Measurements from ENCODE around the gene SPEF2. TPM values are rescaled to one million over a fixed set of nuclear protein-coding genes. Genes with fewer than 3 reads are reported as not detected.
"Not testable (repeated sequence)": the region's sequence is repeated elsewhere in the genome, so short reads cannot be mapped to it uniquely, and the experiment has no call there.

The SPEF2 gene
- total RNA-seq, 1 donor from 2014 or later: 3.7 TPM

DNA sequence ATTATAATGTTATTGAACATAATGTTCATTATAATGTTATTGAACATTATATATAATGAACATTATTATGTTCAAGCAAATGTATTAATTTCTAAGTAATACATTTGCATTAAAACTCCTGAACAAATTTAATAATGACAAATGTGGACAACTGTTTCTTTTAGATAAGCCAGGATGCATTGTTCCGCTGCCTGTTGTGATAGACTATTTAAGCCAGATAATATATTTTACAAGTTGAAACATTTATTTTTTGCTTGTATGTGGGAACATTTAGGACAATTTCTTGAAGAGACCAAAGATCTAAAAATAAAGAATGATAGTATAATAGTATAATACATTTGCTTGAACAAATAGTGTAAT lies 54.6 kb downstream of the SPEF2 start:
- H3K36me3 ChIP-seq (ENCODE audit: control insufficient read depth in 3 of 3, insufficient read depth in 3 of 3, low read length in 3 of 3); H3K9ac ChIP-seq (ENCODE audit: low read depth in 1 of 3, low read length in 3 of 3); H3K4me1 ChIP-seq (ENCODE audit: control insufficient read depth in 3 of 3, insufficient read depth in 3 of 3, low read length in 3 of 3); H3K4me3 ChIP-seq (ENCODE audit: low read length in 3 of 3); H3K27ac ChIP-seq (ENCODE audit: low read depth, low read length); H3K27me3 ChIP-seq (ENCODE audit: control insufficient read depth in 3 of 3, insufficient read depth in 3 of 3, low read length in 3 of 3); H3K9me3 ChIP-seq (ENCODE audit: control insufficient read depth in 3 of 3, low read length in 3 of 3): not testable (repeated sequence)

- Histone ChIP-seq H3K4me3 (ENCODE audit: low read length in 3 of 3) (no peak overlapping the region), H3K36me3 (ENCODE audit: control insufficient read depth in 3 of 3, insufficient read depth in 3 of 3, low read length in 3 of 3) (no peaks in the 10 kb centered on the region), H3K27me3 (ENCODE audit: control insufficient read depth in 3 of 3, insufficient read depth in 3 of 3, low read length in 3 of 3) (no peaks in the 10 kb centered on the region), H3K9ac (ENCODE audit: low read depth in 1 of 3, low read length in 3 of 3) (no peak overlapping the region), H3K9me3 (ENCODE audit: control insufficient read depth in 3 of 3, low read length in 3 of 3) (no peaks in the 10 kb centered on the region), H3K27ac (ENCODE audit: low read depth, low read length) (no peak overlapping the region), H3K4me1 (ENCODE audit: control insufficient read depth in 3 of 3, insufficient read depth in 3 of 3, low read length in 3 of 3) (no peaks in the 10 kb centered on the region)
These were observed 55.3 kb downstream of the SPEF2 start for GRCh38 chr5:35672995-35673394.

DNA sequence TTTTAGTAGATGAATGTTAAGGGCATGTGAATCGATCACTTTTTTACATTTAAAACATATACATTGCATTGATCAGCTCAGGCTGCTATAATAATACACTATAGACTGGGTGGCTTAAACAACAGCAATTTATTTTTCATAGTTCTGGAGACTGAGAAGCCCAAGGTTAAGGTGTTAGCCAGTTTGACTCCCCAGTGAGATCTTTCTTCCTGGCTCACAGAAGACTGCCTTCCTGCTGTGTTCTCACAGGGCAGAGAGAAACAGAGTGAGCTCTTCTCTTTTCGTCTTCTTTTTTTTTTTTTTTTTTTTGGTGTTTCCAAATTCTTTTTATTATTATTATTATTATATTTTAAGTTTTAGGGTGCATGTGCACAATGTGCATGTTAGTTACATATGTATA lies 56.4 kb downstream of the SPEF2 start:
- Histone ChIP-seq H3K27ac (ENCODE audit: low read depth, low read length) (no peak overlapping the region), H3K4me3 (ENCODE audit: low read length in 3 of 3) (no peak overlapping the region), H3K36me3 (ENCODE audit: control insufficient read depth in 3 of 3, insufficient read depth in 3 of 3, low read length in 3 of 3) (no peaks in the 10 kb centered on the region), H3K9ac (ENCODE audit: low read depth in 1 of 3, low read length in 3 of 3) (no peak overlapping the region), H3K27me3 (ENCODE audit: control insufficient read depth in 3 of 3, insufficient read depth in 3 of 3, low read length in 3 of 3) (no peaks in the 10 kb centered on the region), H3K4me1 (ENCODE audit: control insufficient read depth in 3 of 3, insufficient read depth in 3 of 3, low read length in 3 of 3) (no peaks in the 10 kb centered on the region), H3K9me3 (ENCODE audit: control insufficient read depth in 3 of 3, low read length in 3 of 3) (no peaks in the 10 kb centered on the region)

GRCh38 chr5:35675392-35675791 lies 57.7 kb downstream of the SPEF2 start:
- Histone ChIP-seq H3K36me3 (ENCODE audit: control insufficient read depth in 3 of 3, insufficient read depth in 3 of 3, low read length in 3 of 3) (no peaks in the 10 kb centered on the region), H3K27me3 (ENCODE audit: control insufficient read depth in 3 of 3, insufficient read depth in 3 of 3, low read length in 3 of 3) (no peaks in the 10 kb centered on the region), H3K4me3 (ENCODE audit: low read length in 3 of 3) (no peak overlapping the region), H3K4me1 (ENCODE audit: control insufficient read depth in 3 of 3, insufficient read depth in 3 of 3, low read length in 3 of 3) (no peaks in the 10 kb centered on the region), H3K9me3 (ENCODE audit: control insufficient read depth in 3 of 3, low read length in 3 of 3) (no peaks in the 10 kb centered on the region), H3K9ac (ENCODE audit: low read depth in 1 of 3, low read length in 3 of 3) (no peak overlapping the region), H3K27ac (ENCODE audit: low read depth, low read length) (no peak overlapping the region)

- Histone ChIP-seq H3K9ac (ENCODE audit: low read depth in 1 of 3, low read length in 3 of 3) (no peak overlapping the region), H3K36me3 (ENCODE audit: control insufficient read depth in 3 of 3, insufficient read depth in 3 of 3, low read length in 3 of 3) (no peaks in the 10 kb centered on the region), H3K27me3 (ENCODE audit: control insufficient read depth in 3 of 3, insufficient read depth in 3 of 3, low read length in 3 of 3) (no peaks in the 10 kb centered on the region), H3K9me3 (ENCODE audit: control insufficient read depth in 3 of 3, low read length in 3 of 3) (no peaks in the 10 kb centered on the region), H3K27ac (ENCODE audit: low read depth, low read length) (no peak overlapping the region), H3K4me1 (ENCODE audit: control insufficient read depth in 3 of 3, insufficient read depth in 3 of 3, low read length in 3 of 3) (no peaks in the 10 kb centered on the region), H3K4me3 (ENCODE audit: low read length in 3 of 3) (no peak overlapping the region)
These were observed 60.2 kb downstream of the SPEF2 start for GRCh38 chr5:35677878-35678277.

GRCh38 chr5:35678661-35679060 lies 61.0 kb downstream of the SPEF2 start:
- H3K4me3 ChIP-seq (ENCODE audit: low read length in 3 of 3): no peak overlapping the region
- no peak overlapping the region for H3K27ac ChIP-seq (ENCODE audit: low read depth, low read length)
- H3K36me3 ChIP-seq (ENCODE audit: control insufficient read depth in 3 of 3, insufficient read depth in 3 of 3, low read length in 3 of 3): no peaks in the 10 kb centered on the region
- no peak overlapping the region for H3K9ac ChIP-seq (ENCODE audit: low read depth in 1 of 3, low read length in 3 of 3)
- H3K4me1 ChIP-seq (ENCODE audit: control insufficient read depth in 3 of 3, insufficient read depth in 3 of 3, low read length in 3 of 3): no peaks in the 10 kb centered on the region
- H3K9me3 ChIP-seq (ENCODE audit: control insufficient read depth in 3 of 3, low read length in 3 of 3): no peaks in the 10 kb centered on the region
- H3K27me3 ChIP-seq (ENCODE audit: control insufficient read depth in 3 of 3, insufficient read depth in 3 of 3, low read length in 3 of 3): no peaks in the 10 kb centered on the region

GRCh38 chr5:35679357-35679756 lies 61.7 kb downstream of the SPEF2 start:
- no peak overlapping the region for H3K4me3 ChIP-seq (ENCODE audit: low read length in 3 of 3)
- H3K4me1 ChIP-seq (ENCODE audit: control insufficient read depth in 3 of 3, insufficient read depth in 3 of 3, low read length in 3 of 3): no peaks in the 10 kb centered on the region
- no peaks in the 10 kb centered on the region for H3K27me3 ChIP-seq (ENCODE audit: control insufficient read depth in 3 of 3, insufficient read depth in 3 of 3, low read length in 3 of 3)
- no peaks in the 10 kb centered on the region for H3K36me3 ChIP-seq (ENCODE audit: control insufficient read depth in 3 of 3, insufficient read depth in 3 of 3, low read length in 3 of 3)
- no peak overlapping the region for H3K9ac ChIP-seq (ENCODE audit: low read depth in 1 of 3, low read length in 3 of 3)
- H3K9me3 ChIP-seq (ENCODE audit: control insufficient read depth in 3 of 3, low read length in 3 of 3): no peaks in the 10 kb centered on the region
- H3K27ac ChIP-seq (ENCODE audit: low read depth, low read length): no peak overlapping the region

DNA sequence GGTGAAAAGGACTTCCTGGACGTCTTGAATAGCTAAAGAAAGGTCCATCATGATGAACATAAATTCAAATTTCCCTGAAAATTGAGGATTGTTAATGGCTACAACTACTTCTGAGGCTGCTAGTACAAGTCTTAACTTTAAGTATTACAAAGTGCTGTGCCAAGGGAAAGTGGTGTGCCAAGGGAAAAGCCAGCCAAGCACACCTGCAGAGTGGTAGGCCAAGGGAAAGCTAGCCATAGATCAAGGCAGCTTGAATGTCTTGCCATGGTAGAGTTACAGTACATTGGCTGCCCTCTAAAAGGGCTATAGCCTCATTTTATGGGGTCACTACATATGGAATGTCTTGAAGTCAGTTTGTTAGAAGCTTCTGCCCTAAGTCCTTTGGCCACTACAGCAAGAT lies 64.2 kb downstream of the SPEF2 start:
- H3K27me3 ChIP-seq (ENCODE audit: control insufficient read depth in 3 of 3, insufficient read depth in 3 of 3, low read length in 3 of 3): no peaks in the 10 kb centered on the region
- no peaks in the 10 kb centered on the region for H3K4me1 ChIP-seq (ENCODE audit: control insufficient read depth in 3 of 3, insufficient read depth in 3 of 3, low read length in 3 of 3)
- H3K4me3 ChIP-seq (ENCODE audit: low read length in 3 of 3): no peak overlapping the region
- no peaks in the 10 kb centered on the region for H3K36me3 ChIP-seq (ENCODE audit: control insufficient read depth in 3 of 3, insufficient read depth in 3 of 3, low read length in 3 of 3)
- H3K9me3 ChIP-seq (ENCODE audit: control insufficient read depth in 3 of 3, low read length in 3 of 3): no peaks in the 10 kb centered on the region
- no peak overlapping the region for H3K27ac ChIP-seq (ENCODE audit: low read depth, low read length)
- no peak overlapping the region for H3K9ac ChIP-seq (ENCODE audit: low read depth in 1 of 3, low read length in 3 of 3)

- H3K9me3 ChIP-seq (ENCODE audit: control insufficient read depth in 3 of 3, low read length in 3 of 3): no peaks in the 10 kb centered on the region
- no peaks in the 10 kb centered on the region for H3K36me3 ChIP-seq (ENCODE audit: control insufficient read depth in 3 of 3, insufficient read depth in 3 of 3, low read length in 3 of 3)
- no peaks in the 10 kb centered on the region for H3K4me1 ChIP-seq (ENCODE audit: control insufficient read depth in 3 of 3, insufficient read depth in 3 of 3, low read length in 3 of 3)
- no peak overlapping the region for H3K27ac ChIP-seq (ENCODE audit: low read depth, low read length)
- no peak overlapping the region for H3K4me3 ChIP-seq (ENCODE audit: low read length in 3 of 3)
- no peaks in the 10 kb centered on the region for H3K27me3 ChIP-seq (ENCODE audit: control insufficient read depth in 3 of 3, insufficient read depth in 3 of 3, low read length in 3 of 3)
- no peak overlapping the region for H3K9ac ChIP-seq (ENCODE audit: low read depth in 1 of 3, low read length in 3 of 3)
These were observed 65.8 kb downstream of the SPEF2 start for GRCh38 chr5:35683466-35683865.

DNA sequence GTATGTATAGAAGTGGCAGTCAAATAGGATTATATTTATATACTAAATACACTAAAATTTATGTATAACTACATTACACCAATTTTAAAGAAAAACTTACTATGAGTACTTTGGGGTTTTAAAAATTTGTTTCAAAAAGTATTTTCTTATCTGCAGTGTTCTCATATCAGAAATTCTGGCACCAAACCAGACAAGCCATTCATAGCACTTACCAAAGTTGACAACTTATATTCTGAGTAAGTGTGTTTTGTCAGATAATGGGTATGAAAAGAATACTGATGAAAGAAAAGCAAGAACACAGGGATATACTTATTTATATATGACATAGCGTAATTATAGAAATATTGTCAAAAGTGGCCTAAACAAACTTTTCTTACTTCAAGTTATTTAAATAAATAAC lies 67.5 kb downstream of the SPEF2 start:
- H3K9me3 ChIP-seq (ENCODE audit: control insufficient read depth in 3 of 3, low read length in 3 of 3): no peaks in the 10 kb centered on the region
- no peak overlapping the region for H3K4me3 ChIP-seq (ENCODE audit: low read length in 3 of 3)
- H3K36me3 ChIP-seq (ENCODE audit: control insufficient read depth in 3 of 3, insufficient read depth in 3 of 3, low read length in 3 of 3): no peaks in the 10 kb centered on the region
- no peak overlapping the region for H3K27ac ChIP-seq (ENCODE audit: low read depth, low read length)
- no peaks in the 10 kb centered on the region for H3K27me3 ChIP-seq (ENCODE audit: control insufficient read depth in 3 of 3, insufficient read depth in 3 of 3, low read length in 3 of 3)
- H3K4me1 ChIP-seq (ENCODE audit: control insufficient read depth in 3 of 3, insufficient read depth in 3 of 3, low read length in 3 of 3): no peaks in the 10 kb centered on the region
- no peak overlapping the region for H3K9ac ChIP-seq (ENCODE audit: low read depth in 1 of 3, low read length in 3 of 3)

GRCh38 chr5:35687961-35688360 lies 70.3 kb downstream of the SPEF2 start:
- Histone ChIP-seq H3K9me3 (ENCODE audit: control insufficient read depth in 3 of 3, low read length in 3 of 3) (no peaks in the 10 kb centered on the region), H3K27me3 (ENCODE audit: control insufficient read depth in 3 of 3, insufficient read depth in 3 of 3, low read length in 3 of 3) (no peaks in the 10 kb centered on the region), H3K36me3 (ENCODE audit: control insufficient read depth in 3 of 3, insufficient read depth in 3 of 3, low read length in 3 of 3) (no peaks in the 10 kb centered on the region), H3K4me1 (ENCODE audit: control insufficient read depth in 3 of 3, insufficient read depth in 3 of 3, low read length in 3 of 3) (no peaks in the 10 kb centered on the region), H3K9ac (ENCODE audit: low read depth in 1 of 3, low read length in 3 of 3) (no peak overlapping the region), H3K27ac (ENCODE audit: low read depth, low read length) (no peak overlapping the region), H3K4me3 (ENCODE audit: low read length in 3 of 3) (no peak overlapping the region)
